ENCODE measurements around the gene PRICKLE1. TPM values are rescaled to one million over a fixed set of nuclear protein-coding genes. Genes with fewer than 3 reads are reported as not detected.

PRICKLE1 gene
- 0.05 TPM in 1 of 2 replicates, not detected in the other for total RNA-seq

- intact Hi-C loops (cut with micrococcal nuclease), result loop anchor here (5.0 kb wide), 1 partner anchor 107 kb away; no protein-coding TSS in a partner anchor
- Mint-ChIP-seq H3K36me3 (ENCODE audit: low read depth) (no peaks in the 10 kb centered on the region), H3K27ac (no peak within 1 kb of the TSS), H3K9me3 (no peaks in the 10 kb centered on the region), H3K27me3 (ENCODE audit: low read depth) (peaks cover 54% of the 10 kb centered on the region), H3K4me3 (ENCODE audit: low read depth) (peak within 1 kb of the TSS; percentile 68), H3K4me1 (ENCODE audit: low read depth) (peaks cover 9% of the 10 kb centered on the region)
- DNase-seq (ENCODE audit: low spot score), result peak; percentile 14
Observed at GRCh38 chr12:42589465-42590329, at the start of gene PRICKLE1. Gene PRICKLE1 (minus strand): TSS chr12:42589746. CDS start chr12:42472516, 117,230 bp downstream.

GRCh38 chr12:42638697-42639096 lies 49.2 kb upstream of the PRICKLE1 start:
- H3K9me3 Mint-ChIP-seq, result no peaks in the 10 kb centered on the region
- no peak for DNase-seq (ENCODE audit: low spot score)

GRCh38 chr12:42638011-42638410 lies 48.5 kb upstream of the PRICKLE1 start:
- no peaks in the 10 kb centered on the region for H3K4me1 Mint-ChIP-seq (ENCODE audit: low read depth)
- no peak overlapping the region for H3K4me3 Mint-ChIP-seq (ENCODE audit: low read depth)
- H3K9me3 Mint-ChIP-seq, result no peaks in the 10 kb centered on the region
- no peaks in the 10 kb centered on the region for H3K27me3 Mint-ChIP-seq (ENCODE audit: low read depth)
- H3K36me3 Mint-ChIP-seq (ENCODE audit: low read depth), result no peaks in the 10 kb centered on the region
- H3K27ac Mint-ChIP-seq, result no peak overlapping the region
- intact Hi-C loops (cut with micrococcal nuclease), result no loop called here
- no peak for DNase-seq (ENCODE audit: low spot score)

More at GRCh38 chr12:42638697-42639096, 49.2 kb upstream of the PRICKLE1 start:
- H3K4me1 Mint-ChIP-seq (ENCODE audit: low read depth), result no peaks in the 10 kb centered on the region
- no peaks in the 10 kb centered on the region for H3K27me3 Mint-ChIP-seq (ENCODE audit: low read depth)
- no peak overlapping the region for H3K4me3 Mint-ChIP-seq (ENCODE audit: low read depth)
- intact Hi-C loops (cut with micrococcal nuclease), result no loop called here
- H3K27ac Mint-ChIP-seq, result no peak overlapping the region
- no peaks in the 10 kb centered on the region for H3K36me3 Mint-ChIP-seq (ENCODE audit: low read depth)

GRCh38 chr12:42636993-42637392 lies 47.4 kb upstream of the PRICKLE1 start:
- Mint-ChIP-seq H3K36me3 (ENCODE audit: low read depth) (no peaks in the 10 kb centered on the region), H3K4me1 (ENCODE audit: low read depth) (no peaks in the 10 kb centered on the region), H3K9me3 (no peaks in the 10 kb centered on the region), H3K27me3 (ENCODE audit: low read depth) (no peaks in the 10 kb centered on the region), H3K4me3 (ENCODE audit: low read depth) (no peak overlapping the region), H3K27ac (no peak overlapping the region)
- no peak for DNase-seq (ENCODE audit: low spot score)
- intact Hi-C loops (cut with micrococcal nuclease), result no loop called here

GRCh38 chr12:42633594-42633993 lies 44.0 kb upstream of the PRICKLE1 start:
- H3K4me3 Mint-ChIP-seq (ENCODE audit: low read depth), result no peak overlapping the region
- no peaks in the 10 kb centered on the region for H3K27me3 Mint-ChIP-seq (ENCODE audit: low read depth)
- no peak overlapping the region for H3K27ac Mint-ChIP-seq
- no peak for DNase-seq (ENCODE audit: low spot score)
- H3K36me3 Mint-ChIP-seq (ENCODE audit: low read depth), result no peaks in the 10 kb centered on the region
- H3K4me1 Mint-ChIP-seq (ENCODE audit: low read depth), result no peaks in the 10 kb centered on the region
- H3K9me3 Mint-ChIP-seq, result no peaks in the 10 kb centered on the region
- intact Hi-C loops (cut with micrococcal nuclease), result no loop called here

- Mint-ChIP-seq H3K4me3 (ENCODE audit: low read depth) (no peak overlapping the region), H3K27ac (no peak overlapping the region), H3K36me3 (ENCODE audit: low read depth) (no peaks in the 10 kb centered on the region), H3K27me3 (ENCODE audit: low read depth) (no peaks in the 10 kb centered on the region), H3K4me1 (ENCODE audit: low read depth) (no peaks in the 10 kb centered on the region), H3K9me3 (no peaks in the 10 kb centered on the region)
- intact Hi-C loops (cut with micrococcal nuclease), result no loop called here
- DNase-seq (ENCODE audit: low spot score), result no peak
Observed at GRCh38 chr12:42631513-42631912, 42.0 kb upstream of the PRICKLE1 start.

GRCh38 chr12:42630314-42630713 lies 40.8 kb upstream of the PRICKLE1 start:
- Mint-ChIP-seq H3K9me3 (no peaks in the 10 kb centered on the region), H3K27me3 (ENCODE audit: low read depth) (no peaks in the 10 kb centered on the region), H3K4me3 (ENCODE audit: low read depth) (no peak overlapping the region), H3K4me1 (ENCODE audit: low read depth) (no peaks in the 10 kb centered on the region), H3K36me3 (ENCODE audit: low read depth) (no peaks in the 10 kb centered on the region), H3K27ac (no peak overlapping the region)
- intact Hi-C loops (cut with micrococcal nuclease), result no loop called here
- DNase-seq (ENCODE audit: low spot score), result no peak

GRCh38 chr12:42627151-42627550 lies 37.6 kb upstream of the PRICKLE1 start:
- no peaks in the 10 kb centered on the region for H3K36me3 Mint-ChIP-seq (ENCODE audit: low read depth)
- intact Hi-C loops (cut with micrococcal nuclease), result no loop called here
- no peak overlapping the region for H3K27ac Mint-ChIP-seq
- no peak overlapping the region for H3K4me3 Mint-ChIP-seq (ENCODE audit: low read depth)
- no peaks in the 10 kb centered on the region for H3K9me3 Mint-ChIP-seq
- H3K4me1 Mint-ChIP-seq (ENCODE audit: low read depth), result no peaks in the 10 kb centered on the region
- no peak for DNase-seq (ENCODE audit: low spot score)
- no peaks in the 10 kb centered on the region for H3K27me3 Mint-ChIP-seq (ENCODE audit: low read depth)

- DNase-seq (ENCODE audit: low spot score), result no peak
- H3K4me1 Mint-ChIP-seq (ENCODE audit: low read depth), result no peaks in the 10 kb centered on the region
- H3K9me3 Mint-ChIP-seq, result no peaks in the 10 kb centered on the region
- no peak overlapping the region for H3K4me3 Mint-ChIP-seq (ENCODE audit: low read depth)
- no peak overlapping the region for H3K27ac Mint-ChIP-seq
- intact Hi-C loops (cut with micrococcal nuclease), result no loop called here
- H3K36me3 Mint-ChIP-seq (ENCODE audit: low read depth), result no peaks in the 10 kb centered on the region
- H3K27me3 Mint-ChIP-seq (ENCODE audit: low read depth), result no peaks in the 10 kb centered on the region
Observed at GRCh38 chr12:42625611-42626010, 36.1 kb upstream of the PRICKLE1 start.

GRCh38 chr12:42617622-42618021 lies 28.1 kb upstream of the PRICKLE1 start:
- Mint-ChIP-seq H3K4me3 (ENCODE audit: low read depth) (no peak overlapping the region), H3K27me3 (ENCODE audit: low read depth) (no peaks in the 10 kb centered on the region), H3K36me3 (ENCODE audit: low read depth) (no peaks in the 10 kb centered on the region), H3K4me1 (ENCODE audit: low read depth) (no peaks in the 10 kb centered on the region), H3K9me3 (peaks cover 12% of the 10 kb centered on the region), H3K27ac (no peak overlapping the region)
- intact Hi-C loops (cut with micrococcal nuclease), result no loop called here
- DNase-seq (ENCODE audit: low spot score), result no peak

GRCh38 chr12:42615006-42615405 lies 25.5 kb upstream of the PRICKLE1 start:
- no peaks in the 10 kb centered on the region for H3K36me3 Mint-ChIP-seq (ENCODE audit: low read depth)
- no peak for DNase-seq (ENCODE audit: low spot score)
- intact Hi-C loops (cut with micrococcal nuclease), result no loop called here
- H3K4me3 Mint-ChIP-seq (ENCODE audit: low read depth), result no peak overlapping the region
- H3K27me3 Mint-ChIP-seq (ENCODE audit: low read depth), result no peaks in the 10 kb centered on the region
- no peaks in the 10 kb centered on the region for H3K4me1 Mint-ChIP-seq (ENCODE audit: low read depth)
- H3K27ac Mint-ChIP-seq, result no peak overlapping the region
- H3K9me3 Mint-ChIP-seq, result peaks cover 12% of the 10 kb centered on the region

- no peaks in the 10 kb centered on the region for H3K4me1 Mint-ChIP-seq (ENCODE audit: low read depth)
- H3K27ac Mint-ChIP-seq, result no peak overlapping the region
- H3K9me3 Mint-ChIP-seq, result no peaks in the 10 kb centered on the region
- intact Hi-C loops (cut with micrococcal nuclease), result no loop called here
- no peaks in the 10 kb centered on the region for H3K36me3 Mint-ChIP-seq (ENCODE audit: low read depth)
- no peak overlapping the region for H3K4me3 Mint-ChIP-seq (ENCODE audit: low read depth)
- no peak for DNase-seq (ENCODE audit: low spot score)
- no peaks in the 10 kb centered on the region for H3K27me3 Mint-ChIP-seq (ENCODE audit: low read depth)
Observed at GRCh38 chr12:42612231-42612613, 22.7 kb upstream of the PRICKLE1 start.

- Mint-ChIP-seq H3K4me1 (ENCODE audit: low read depth) (no peaks in the 10 kb centered on the region), H3K9me3 (no peaks in the 10 kb centered on the region), H3K4me3 (ENCODE audit: low read depth) (no peak overlapping the region), H3K27ac (no peak overlapping the region), H3K27me3 (ENCODE audit: low read depth) (no peaks in the 10 kb centered on the region), H3K36me3 (ENCODE audit: low read depth) (no peaks in the 10 kb centered on the region)
- intact Hi-C loops (cut with micrococcal nuclease), result no loop called here
- no peak for DNase-seq (ENCODE audit: low spot score)
Observed at GRCh38 chr12:42611571-42612230, 22.2 kb upstream of the PRICKLE1 start.
